ENCODE results near the gene M6PR.
A peak's percentile ranks its signal among the peaks of the same experiment; 100 is the strongest.
"Not testable (repeated sequence)": the region's sequence is repeated elsewhere in the genome, so short reads cannot be mapped to it uniquely, and the experiment has no call there.

Gene M6PR

GRCh38 chr12:8941691-8942478 is 7.6 kb downstream of the M6PR start:
- ATAC-seq (ENCODE audit: low read depth) (no peak), DNase-seq (ENCODE audit: low spot score in 2 of 2) (no peak)
- Mint-ChIP-seq H3K36me3 (peaks cover 25% of the 10 kb centered on the region), H3K9me3 (no peaks in the 10 kb centered on the region), H3K4me1 (peaks cover 7% of the 10 kb centered on the region), H3K27ac (no peak overlapping the region), H3K4me3 (no peak overlapping the region), H3K27me3 (no peaks in the 10 kb centered on the region)

DNA sequence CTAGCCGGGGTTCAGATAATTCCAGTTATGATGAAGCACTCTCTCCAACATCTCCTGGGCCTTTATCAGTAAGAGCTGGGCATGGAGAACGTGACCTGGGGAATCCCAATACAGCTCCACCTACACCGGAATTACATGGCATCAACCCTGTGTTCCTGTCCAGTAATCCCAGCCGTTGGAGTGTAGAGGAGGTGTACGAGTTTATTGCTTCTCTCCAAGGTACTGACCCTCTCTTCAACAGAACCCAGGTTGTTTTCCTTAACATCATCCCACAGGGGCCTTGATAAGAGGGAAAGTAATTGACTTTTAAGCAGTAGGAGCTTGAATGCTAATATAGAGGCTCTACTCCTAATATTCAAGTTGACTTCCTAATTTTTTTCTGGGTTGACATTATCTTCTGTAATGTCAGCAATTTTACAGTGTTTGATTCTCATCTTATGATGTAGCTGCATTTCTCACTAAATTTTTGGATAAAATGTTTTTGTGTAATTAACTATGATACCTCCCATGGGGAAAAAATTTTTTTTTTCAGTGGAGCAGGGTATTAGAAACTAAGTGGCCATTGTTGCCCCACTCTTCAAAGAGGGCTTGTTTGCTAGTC is 11.5 kb downstream of the M6PR start:
- not testable (repeated sequence) for ATAC-seq (ENCODE audit: low read depth); H3K27me3 Mint-ChIP-seq; H3K9me3 Mint-ChIP-seq; DNase-seq (ENCODE audit: low spot score in 2 of 2); H3K4me1 Mint-ChIP-seq; H3K27ac Mint-ChIP-seq; H3K4me3 Mint-ChIP-seq
- H3K36me3 Mint-ChIP-seq = peaks cover 26% of the 10 kb centered on the region

GRCh38 chr12:8936735-8937134 is 12.7 kb downstream of the M6PR start:
- Mint-ChIP-seq H3K27me3 (no peaks in the 10 kb centered on the region), H3K4me3 (no peak overlapping the region), H3K27ac (peak overlapping the region; percentile 31), H3K36me3 (peaks cover 25% of the 10 kb centered on the region), H3K9me3 (no peaks in the 10 kb centered on the region), H3K4me1 (no peaks in the 10 kb centered on the region)
- DNase-seq (ENCODE audit: low spot score in 2 of 2) = no peak
- ATAC-seq (ENCODE audit: low read depth) = no peak

- H3K27me3 Mint-ChIP-seq; H3K4me3 Mint-ChIP-seq; H3K4me1 Mint-ChIP-seq; H3K27ac Mint-ChIP-seq; ATAC-seq (ENCODE audit: low read depth); H3K9me3 Mint-ChIP-seq; DNase-seq (ENCODE audit: low spot score in 2 of 2): not testable (repeated sequence)
- peaks cover 26% of the 10 kb centered on the region for H3K36me3 Mint-ChIP-seq
Measured at GRCh38 chr12:8934080-8934479, 15.4 kb downstream of the M6PR start.

DNA sequence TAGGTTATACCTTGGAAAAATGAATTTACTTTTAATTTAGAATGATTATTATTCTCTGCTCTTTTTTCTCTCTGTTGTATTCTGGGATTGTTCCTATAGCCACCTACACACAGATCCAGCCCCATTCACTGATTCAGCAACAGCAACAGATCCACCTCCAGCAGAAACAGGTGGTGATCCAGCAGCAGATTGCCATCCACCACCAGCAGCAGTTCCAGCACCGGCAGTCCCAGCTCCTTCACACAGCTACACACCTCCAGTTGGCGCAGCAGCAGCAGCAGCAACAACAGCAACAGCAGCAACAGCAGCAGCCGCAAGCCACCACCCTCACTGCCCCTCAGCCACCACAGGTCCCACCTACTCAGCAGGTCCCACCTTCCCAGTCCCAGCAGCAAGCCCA is 17.0 kb downstream of the M6PR start:
- not testable (repeated sequence) for H3K4me3 Mint-ChIP-seq; H3K4me1 Mint-ChIP-seq; H3K9me3 Mint-ChIP-seq; H3K27me3 Mint-ChIP-seq; DNase-seq (ENCODE audit: low spot score in 2 of 2); ATAC-seq (ENCODE audit: low read depth); H3K27ac Mint-ChIP-seq
- H3K36me3 Mint-ChIP-seq = peaks cover 22% of the 10 kb centered on the region

DNA sequence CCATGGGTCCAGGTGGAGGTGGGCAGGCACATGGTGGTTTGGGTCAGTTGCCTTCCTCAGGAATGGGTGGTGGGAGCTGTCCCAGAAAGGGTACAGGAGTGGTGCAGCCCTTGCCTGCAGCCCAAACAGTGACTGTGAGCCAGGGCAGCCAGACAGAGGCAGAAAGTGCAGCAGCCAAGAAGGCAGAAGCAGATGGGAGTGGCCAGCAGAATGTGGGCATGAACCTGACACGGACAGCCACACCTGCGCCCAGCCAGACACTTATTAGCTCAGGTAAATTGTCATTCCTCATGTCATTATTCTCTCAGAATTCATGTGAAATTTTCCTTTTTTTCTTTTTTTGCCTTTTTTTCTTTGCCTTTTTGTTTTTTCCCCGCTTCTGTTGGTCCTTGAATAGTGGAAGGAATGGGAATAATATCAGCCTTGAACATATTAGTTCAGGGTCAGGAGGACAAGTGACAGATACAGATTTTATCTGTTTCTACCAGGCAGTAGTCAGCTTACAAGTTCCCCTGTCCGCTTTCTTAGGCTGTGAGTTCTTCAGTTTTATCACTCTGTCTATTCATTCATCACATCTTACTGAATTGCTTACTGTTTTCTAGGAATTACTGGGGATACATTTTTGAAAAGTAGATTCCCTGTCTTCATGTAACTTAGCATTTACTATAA is 18.7 kb downstream of the M6PR start:
- not testable (repeated sequence) for H3K9me3 Mint-ChIP-seq

DNA sequence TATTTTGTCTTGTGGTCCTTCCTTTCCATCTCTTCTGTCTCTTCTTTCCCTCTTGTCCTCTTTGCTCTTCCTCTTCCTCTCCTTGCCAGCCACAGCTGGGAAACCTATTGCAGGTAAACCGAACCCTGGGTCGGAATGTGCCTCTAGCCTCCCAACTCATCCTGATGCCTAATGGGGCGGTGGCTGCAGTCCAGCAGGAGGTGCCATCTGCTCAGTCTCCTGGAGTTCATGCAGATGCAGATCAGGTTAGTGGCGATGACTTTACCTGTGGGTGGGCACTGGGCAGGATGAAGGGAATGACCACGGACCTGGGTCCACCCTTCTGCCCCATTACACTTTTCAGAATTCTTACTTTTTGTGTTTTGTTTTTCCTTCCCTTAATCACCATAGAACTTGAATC is 26.9 kb downstream of the M6PR start:
- Mint-ChIP-seq H3K27me3 (no peaks in the 10 kb centered on the region), H3K36me3 (peaks cover 27% of the 10 kb centered on the region), H3K27ac (no peak overlapping the region), H3K4me3 (no peak overlapping the region), H3K9me3 (no peaks in the 10 kb centered on the region), H3K4me1 (no peaks in the 10 kb centered on the region)
- DNase-seq (ENCODE audit: low spot score in 2 of 2) (no peak), ATAC-seq (ENCODE audit: low read depth) (no peak)

More for the DNA sequence above, 18.7 kb downstream of the M6PR start:
- peaks cover 16% of the 10 kb centered on the region for H3K36me3 Mint-ChIP-seq
- not testable (repeated sequence) for H3K4me3 Mint-ChIP-seq; H3K4me1 Mint-ChIP-seq; H3K27me3 Mint-ChIP-seq; DNase-seq (ENCODE audit: low spot score in 2 of 2); H3K27ac Mint-ChIP-seq; ATAC-seq (ENCODE audit: low read depth)

GRCh38 chr12:8919643-8920042 is 29.8 kb downstream of the M6PR start:
- not testable (repeated sequence) for H3K27me3 Mint-ChIP-seq; H3K4me1 Mint-ChIP-seq; ATAC-seq (ENCODE audit: low read depth); H3K9me3 Mint-ChIP-seq; H3K4me3 Mint-ChIP-seq; DNase-seq (ENCODE audit: low spot score in 2 of 2); H3K27ac Mint-ChIP-seq
- H3K36me3 Mint-ChIP-seq = peaks cover 27% of the 10 kb centered on the region

GRCh38 chr12:8917751-8918150 is 31.7 kb downstream of the M6PR start:
- no peak overlapping the region for H3K4me3 Mint-ChIP-seq
- DNase-seq (ENCODE audit: low spot score in 2 of 2) (no peak), ATAC-seq (ENCODE audit: low read depth) (no peak)
- H3K27ac Mint-ChIP-seq = no peak overlapping the region
- H3K36me3 Mint-ChIP-seq = peaks cover 20% of the 10 kb centered on the region
- H3K4me1 Mint-ChIP-seq = peaks cover 5% of the 10 kb centered on the region
- H3K27me3 Mint-ChIP-seq = no peaks in the 10 kb centered on the region
- no peaks in the 10 kb centered on the region for H3K9me3 Mint-ChIP-seq

DNA sequence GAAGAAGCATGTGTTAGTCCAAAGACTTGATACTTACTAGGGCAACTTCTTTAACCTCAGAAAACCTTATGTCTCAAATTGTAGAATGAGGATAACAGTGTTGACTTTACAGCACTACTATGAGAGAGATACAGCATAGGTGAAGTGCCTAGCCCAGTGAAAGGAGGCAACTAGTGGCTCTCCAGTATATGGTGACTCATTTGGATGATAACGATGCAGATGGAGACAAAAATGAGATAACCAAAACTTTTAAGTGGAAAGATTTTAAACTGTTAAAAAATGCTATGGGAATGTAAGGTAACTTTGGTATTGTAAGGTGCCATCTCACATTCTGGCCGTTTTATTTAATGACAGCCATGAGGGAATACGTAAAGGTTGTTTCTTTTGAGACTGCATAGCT is 32.4 kb downstream of the M6PR start:
- Mint-ChIP-seq H3K36me3 (peaks cover 15% of the 10 kb centered on the region), H3K9me3 (no peaks in the 10 kb centered on the region), H3K27ac (no peak overlapping the region), H3K4me1 (peaks cover 5% of the 10 kb centered on the region), H3K27me3 (no peaks in the 10 kb centered on the region), H3K4me3 (no peak overlapping the region)
- no peak for ATAC-seq (ENCODE audit: low read depth)
- DNase-seq (ENCODE audit: low spot score in 2 of 2) = no peak

GRCh38 chr12:8916154-8916553 is 33.3 kb downstream of the M6PR start:
- Mint-ChIP-seq H3K4me1 (peaks cover 11% of the 10 kb centered on the region), H3K27ac (no peak overlapping the region), H3K9me3 (no peaks in the 10 kb centered on the region), H3K36me3 (peaks cover 11% of the 10 kb centered on the region), H3K4me3 (no peak overlapping the region), H3K27me3 (no peaks in the 10 kb centered on the region)
- ATAC-seq (ENCODE audit: low read depth) (no peak), DNase-seq (ENCODE audit: low spot score in 2 of 2) (no peak)

GRCh38 chr12:8914716-8915526 is 34.5 kb downstream of the M6PR start:
- DNase-seq (ENCODE audit: low spot score in 2 of 2) = peak; percentile 35 to 53
- no peak overlapping the region for H3K4me3 Mint-ChIP-seq
- peak; percentile 76 for ATAC-seq (ENCODE audit: low read depth)
- peaks cover 11% of the 10 kb centered on the region for H3K4me1 Mint-ChIP-seq
- H3K27me3 Mint-ChIP-seq = no peaks in the 10 kb centered on the region
- H3K36me3 Mint-ChIP-seq = peaks cover 7% of the 10 kb centered on the region
- no peaks in the 10 kb centered on the region for H3K9me3 Mint-ChIP-seq
- no peak overlapping the region for H3K27ac Mint-ChIP-seq

DNA sequence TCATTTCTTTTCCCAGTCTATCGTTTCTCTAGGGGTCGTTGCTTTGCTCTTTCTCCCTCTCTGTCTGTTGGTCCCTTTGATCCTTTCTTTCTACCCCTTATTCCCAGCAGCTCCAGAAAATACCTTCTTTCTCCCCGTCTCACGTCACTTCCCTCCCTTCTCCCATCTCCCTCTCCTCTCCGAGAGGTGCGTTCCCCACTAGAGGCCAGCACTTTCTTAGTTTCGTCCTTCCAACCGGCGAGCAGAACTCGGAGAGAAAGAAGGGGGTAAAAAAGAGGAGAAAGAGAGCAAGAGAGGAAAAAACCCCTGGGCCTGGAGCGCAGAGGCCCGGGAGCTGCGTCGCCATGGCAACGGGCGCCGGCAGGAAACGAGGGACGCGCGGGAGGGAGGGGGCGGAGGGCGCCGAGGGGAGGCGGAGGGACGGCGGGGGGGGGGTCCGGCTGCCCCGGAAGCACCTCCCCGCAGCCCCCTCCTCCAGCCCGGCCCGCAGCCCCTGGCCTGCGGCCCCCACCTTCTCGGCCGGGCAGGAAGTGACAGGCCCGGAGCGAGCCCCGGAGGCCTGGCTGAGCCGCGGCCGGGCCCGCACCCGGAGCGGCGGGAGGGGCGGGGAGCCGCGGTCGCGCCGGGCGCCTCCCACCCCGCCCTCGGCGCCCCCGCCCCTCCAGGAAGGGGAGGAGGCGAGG is 35.3 kb downstream of the M6PR start, which contains the start of gene PHC1:
Gene PHC1 (plus strand): TSS at position 477 of the 683 bp plus-strand sequence. CDS start 3,169 bp downstream, outside the sequence.
- Mint-ChIP-seq H3K4me1 (peaks cover 11% of the 10 kb centered on the region), H3K27ac (peak within 1 kb of the TSS; percentile 86), H3K4me3 (peak within 1 kb of the TSS; percentile 90)
- DNase-seq (ENCODE audit: low spot score in 2 of 2) = peak; percentile 47 to 58
- H3K36me3 Mint-ChIP-seq, H3K9me3 Mint-ChIP-seq, H3K27me3 Mint-ChIP-seq: not testable (repeated sequence)
- ATAC-seq (ENCODE audit: low read depth) = peak; percentile 71
